Activated CD8-positive, alpha-beta T cell treated with anti-CD3 and anti-CD28 coated beads for 36 hours (primary cell): Measurements from ENCODE around the gene OSM. TPM values are rescaled to one million over a fixed set of nuclear protein-coding genes. Genes with fewer than 3 reads are reported as not detected.

ENCODE experiments used
- ATAC-seq: fragments of 200-7000 bp; cut with Tn5 transposase; one replicate; pipeline ENCODE4 v1.10.0; 2021; ENCODE audit warnings: mild to moderate bottlenecking, moderate library complexity
- CTCF ChIA-PET: fragments of 350-600 bp; sonication (Branson Sonifier 250); formaldehyde crosslinking; loops from one replicate; lab custom pipeline; 2021; ENCODE audit warnings: antibody characterized with exemption; lab: Charles Lee
- POLR2A ChIA-PET: fragments of 350-600 bp; sonication (Branson Sonifier 250); formaldehyde crosslinking; loops from one replicate; lab custom pipeline; 2021; ENCODE audit warnings: antibody characterized with exemption; lab: Charles Lee
- DNase-seq: peaks from one replicate; pipeline ENCODE4 v3.0.0-alpha.2; 2020
- H3K27ac Mint-ChIP-seq: one replicate; pipeline ENCODE4 v1.8.0; 2021; ENCODE audit warnings: mild to moderate bottlenecking, mixed read lengths
- H3K27me3 Mint-ChIP-seq: one replicate; pipeline ENCODE4 v1.8.0; 2021; ENCODE audit warnings: mixed read lengths
- H3K36me3 Mint-ChIP-seq: one replicate; pipeline ENCODE4 v1.8.0; 2021; ENCODE audit warnings: low read depth, mixed read lengths
- H3K4me1 Mint-ChIP-seq: one replicate; pipeline ENCODE4 v1.8.0; 2021; ENCODE audit warnings: low read depth, mixed read lengths
- H3K4me3 Mint-ChIP-seq: one replicate; pipeline ENCODE4 v1.8.0; 2021; ENCODE audit warnings: mild to moderate bottlenecking, moderate library complexity, mixed read lengths
- H3K9me3 Mint-ChIP-seq: one replicate; pipeline ENCODE4 v1.8.0; 2021; ENCODE audit warnings: mixed read lengths
- CTCF ChIP-seq: fragments of 200-600 bp; IDR thresholded peaks from one replicate; pipeline ENCODE4 v1.8.0; 2022; ENCODE audit warnings: antibody characterized with exemption, mild to moderate bottlenecking
- intact Hi-C: fragments of 100-400 bp; cut with micrococcal nuclease; formaldehyde crosslinking; loops from one replicate; pipeline ENCODE4 v1.10.0; 2022
- total RNA-seq, 2 experiments: library from RNA; stranded (reverse); gene quantifications; one replicate each; pipeline ENCODE4 v1.2.3, GENCODE V29; 2021

Gene OSM
- total RNA-seq, 2 experiments from 2014 or later, result 44.3 to 45.7 TPM

GRCh38 chr22:30305519-30305905 is 38.9 kb upstream of the OSM start:
- H3K4me1 Mint-ChIP-seq, result peaks cover 95% of the 10 kb centered on the region
- TF ChIP-seq CTCF, result no peak
- intact Hi-C loops, result no loop called here
- peak overlapping the region; percentile 96 for H3K27ac Mint-ChIP-seq
- DNase-seq (peak; percentile 72), ATAC-seq (peak; percentile 76)
- no peaks in the 10 kb centered on the region for H3K27me3 Mint-ChIP-seq
- ChIA-PET CTCF (interaction anchor here (1.6 to 9.5 kb wide), 3 partner anchors 8 to 16 kb away, joined by 4 to 81 read pairs (median 7); partner anchors contain the start of gene CASTOR1), POLR2A (interaction anchor here (0.6 to 2.9 kb wide), 5 partner anchors 8 to 51 kb away, joined by 3 to 15 read pairs (median 4); partner anchors contain the start of genes CCDC157 and SF3A1)
- H3K4me3 Mint-ChIP-seq, result peak overlapping the region; percentile 67
- H3K36me3 Mint-ChIP-seq, result peaks cover 14% of the 10 kb centered on the region
- no peaks in the 10 kb centered on the region for H3K9me3 Mint-ChIP-seq

GRCh38 chr22:30304495-30305244 is 38.0 kb upstream of the OSM start:
- intact Hi-C loops, result no loop called here
- POLR2A ChIA-PET, result interaction anchor here (1.0 to 4.2 kb wide), 7 partner anchors 9 to 51 kb away, joined by 3 to 22 read pairs (median 4); partner anchors contain the start of gene SF3A1
- Mint-ChIP-seq H3K4me1 (peaks cover 88% of the 10 kb centered on the region), H3K36me3 (peaks cover 16% of the 10 kb centered on the region), H3K27me3 (no peaks in the 10 kb centered on the region), H3K27ac (peak overlapping the region; percentile 96), H3K9me3 (no peaks in the 10 kb centered on the region), H3K4me3 (peak overlapping the region; percentile 67)
- no peak for TF ChIP-seq CTCF
- CTCF ChIA-PET, result interaction anchor here (1.6 to 9.5 kb wide), 3 partner anchors 9 to 15 kb away, joined by 4 to 81 read pairs (median 7); partner anchors contain the start of gene CASTOR1
- no peak for ATAC-seq
- no peak for DNase-seq

GRCh38 chr22:30302810-30303138 is 36.1 kb upstream of the OSM start:
- no peak for TF ChIP-seq CTCF
- H3K36me3 Mint-ChIP-seq, result peaks cover 15% of the 10 kb centered on the region
- intact Hi-C loops, result no loop called here
- no peak for DNase-seq
- ATAC-seq, result no peak
- no peaks in the 10 kb centered on the region for H3K27me3 Mint-ChIP-seq
- H3K4me3 Mint-ChIP-seq, result peak overlapping the region; percentile 41
- CTCF ChIA-PET, result interaction anchor here (0.6 to 9.5 kb wide), 6 partner anchors 13 to 87 kb away, joined by 3 to 81 read pairs (median 4); partner anchors contain the start of gene CASTOR1
- POLR2A ChIA-PET, result interaction anchor here (0.8 to 4.2 kb wide), 5 partner anchors 9 to 15 kb away, joined by 3 to 22 read pairs (median 5); no protein-coding TSS in a partner anchor
- H3K27ac Mint-ChIP-seq, result peak overlapping the region; percentile 90
- peaks cover 87% of the 10 kb centered on the region for H3K4me1 Mint-ChIP-seq
- H3K9me3 Mint-ChIP-seq, result no peaks in the 10 kb centered on the region

- Mint-ChIP-seq H3K4me1 (peaks cover 89% of the 10 kb centered on the region), H3K36me3 (peaks cover 15% of the 10 kb centered on the region), H3K4me3 (peak overlapping the region; percentile 41), H3K9me3 (no peaks in the 10 kb centered on the region), H3K27me3 (no peaks in the 10 kb centered on the region), H3K27ac (peak overlapping the region; percentile 90)
- ChIA-PET POLR2A (interaction anchor here (0.8 to 4.2 kb wide), 6 partner anchors 8 to 41 kb away, joined by 3 to 22 read pairs (median 3); no protein-coding TSS in a partner anchor), CTCF (interaction anchor here (0.6 to 9.5 kb wide), 7 partner anchors 13 to 88 kb away, joined by 3 to 81 read pairs (median 3); partner anchors contain the start of genes CASTOR1 and TBC1D10A)
- no peak for DNase-seq
- TF ChIP-seq CTCF, result no peak
- intact Hi-C loops, result no loop called here
- ATAC-seq, result no peak
Measured at GRCh38 chr22:30301995-30302809, 35.6 kb upstream of the OSM start.
